Activated CD4-positive, CD25-positive, alpha-beta regulatory T cell treated with anti-CD3 and anti-CD28 coated beads, Interleukin-2, amount 50 U/mL, for 72 hours (primary cell): Measurements from ENCODE around the gene SPCS3.
"Not testable (repeated sequence)": the region's sequence is repeated elsewhere in the genome, so short reads cannot be mapped to it uniquely, and the experiment has no call there.

ENCODE experiments used
- DNase-seq: peaks from one replicate; pipeline ENCODE4 v3.0.0; 2021

Gene SPCS3

DNA sequence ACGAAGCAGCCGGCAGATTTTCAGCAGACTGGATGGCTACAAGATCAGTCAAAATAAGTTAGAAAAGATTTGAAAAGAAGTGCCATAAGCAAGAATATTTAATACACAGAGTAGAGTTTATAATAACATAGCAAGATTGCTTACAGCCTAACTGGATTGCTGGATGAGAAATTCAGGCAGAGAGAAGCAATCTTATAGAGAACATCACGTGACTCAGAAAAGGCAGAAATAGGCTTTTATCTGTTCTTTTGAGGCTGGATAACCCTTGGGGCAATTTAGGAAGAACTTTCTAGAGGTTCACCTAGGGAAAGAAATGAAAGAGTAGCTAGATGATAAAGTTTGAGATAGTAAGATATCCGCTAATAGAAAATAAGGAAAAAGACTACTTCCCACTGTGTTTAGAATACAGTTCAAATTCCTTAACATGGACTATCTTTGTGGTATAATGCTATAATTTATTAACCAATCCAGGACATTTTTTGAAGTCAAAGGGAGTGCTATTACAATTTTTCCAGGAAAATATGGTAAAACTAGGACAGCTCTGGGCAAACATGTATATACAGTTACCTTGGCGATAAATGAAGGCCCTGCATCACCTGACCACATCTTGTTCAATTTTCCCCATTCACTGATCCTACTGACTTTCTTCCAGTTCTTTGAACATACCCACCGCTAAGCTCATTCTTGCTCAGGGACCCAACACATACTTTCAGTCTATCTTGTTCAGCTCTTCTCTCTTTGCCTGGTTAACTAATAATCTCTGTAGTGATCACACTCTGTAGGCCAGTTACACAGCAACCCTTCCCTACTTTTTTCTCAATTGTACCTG, 12.7 kb upstream of the SPCS3 start:
- no peak for DNase-seq

DNA sequence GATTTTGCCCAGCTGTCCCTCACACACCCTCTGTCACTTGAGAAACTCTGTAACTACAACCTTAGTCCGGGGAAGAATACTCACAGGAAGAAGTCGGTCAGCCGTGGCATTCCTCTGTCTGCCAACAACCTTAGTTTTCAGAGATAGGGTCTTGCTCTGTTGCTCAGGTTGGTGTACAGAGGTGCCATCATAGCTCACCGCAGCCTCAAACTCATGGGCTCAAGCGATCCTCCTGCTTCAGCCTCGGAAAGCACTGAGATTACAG, 12.2 kb upstream of the SPCS3 start:
- no peak for DNase-seq

DNA sequence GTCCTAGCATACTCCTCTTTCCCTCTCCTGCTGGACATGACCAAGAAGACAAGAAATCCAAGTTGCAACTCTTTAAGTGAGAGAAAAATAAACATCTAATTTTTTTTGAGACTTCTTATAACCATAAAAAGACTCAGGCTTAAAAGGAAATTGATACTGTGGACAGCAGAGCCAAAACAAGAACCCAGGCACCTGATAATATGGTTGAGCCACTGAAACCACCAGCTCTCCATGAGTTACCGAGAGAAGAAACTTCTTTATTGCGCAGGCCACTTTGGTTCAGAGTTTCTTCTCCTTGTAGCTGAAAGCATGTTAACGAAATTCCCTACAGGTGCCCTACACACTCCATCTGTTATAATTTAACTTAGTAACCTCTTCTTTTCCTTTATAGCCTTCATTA, 11.3 kb upstream of the SPCS3 start:
- no peak for DNase-seq

DNA sequence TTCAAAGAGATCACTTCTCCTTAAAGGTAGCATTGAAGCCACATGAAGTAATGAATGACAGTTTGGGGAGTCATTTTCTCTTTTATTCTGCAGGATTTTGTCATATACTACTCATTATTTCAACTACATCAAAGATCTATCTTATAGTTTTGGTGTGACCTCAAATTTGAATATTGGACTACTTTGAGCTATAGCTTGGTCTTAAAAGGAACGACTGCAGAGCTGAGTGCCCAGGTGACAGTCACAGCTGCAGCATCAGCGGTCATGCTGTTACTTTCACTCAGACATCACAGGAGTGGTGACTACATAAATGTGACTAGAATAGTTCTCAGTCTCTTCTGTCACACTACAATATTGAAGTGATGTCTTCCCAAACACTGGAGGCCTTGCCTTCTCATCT, 10.7 kb upstream of the SPCS3 start:
- DNase-seq = no peak

DNA sequence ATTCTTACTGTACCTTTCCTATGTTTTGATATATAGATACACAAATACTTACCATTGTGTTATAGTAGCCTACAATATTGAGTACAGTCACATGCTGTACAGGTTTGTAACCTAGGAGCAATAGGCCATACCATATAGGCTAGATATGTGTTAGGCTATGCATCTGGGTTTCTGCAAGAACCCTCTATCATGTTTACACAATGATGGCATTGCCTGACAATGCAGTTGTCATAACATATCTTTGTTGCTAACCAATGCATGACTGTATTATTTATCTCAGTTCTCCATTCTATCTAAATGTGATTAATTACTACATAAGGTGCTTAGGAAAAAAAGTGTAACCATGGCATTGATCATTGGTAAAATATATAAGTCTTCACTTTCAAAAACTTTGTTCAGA, 10.0 kb upstream of the SPCS3 start:
- DNase-seq = no peak

DNA sequence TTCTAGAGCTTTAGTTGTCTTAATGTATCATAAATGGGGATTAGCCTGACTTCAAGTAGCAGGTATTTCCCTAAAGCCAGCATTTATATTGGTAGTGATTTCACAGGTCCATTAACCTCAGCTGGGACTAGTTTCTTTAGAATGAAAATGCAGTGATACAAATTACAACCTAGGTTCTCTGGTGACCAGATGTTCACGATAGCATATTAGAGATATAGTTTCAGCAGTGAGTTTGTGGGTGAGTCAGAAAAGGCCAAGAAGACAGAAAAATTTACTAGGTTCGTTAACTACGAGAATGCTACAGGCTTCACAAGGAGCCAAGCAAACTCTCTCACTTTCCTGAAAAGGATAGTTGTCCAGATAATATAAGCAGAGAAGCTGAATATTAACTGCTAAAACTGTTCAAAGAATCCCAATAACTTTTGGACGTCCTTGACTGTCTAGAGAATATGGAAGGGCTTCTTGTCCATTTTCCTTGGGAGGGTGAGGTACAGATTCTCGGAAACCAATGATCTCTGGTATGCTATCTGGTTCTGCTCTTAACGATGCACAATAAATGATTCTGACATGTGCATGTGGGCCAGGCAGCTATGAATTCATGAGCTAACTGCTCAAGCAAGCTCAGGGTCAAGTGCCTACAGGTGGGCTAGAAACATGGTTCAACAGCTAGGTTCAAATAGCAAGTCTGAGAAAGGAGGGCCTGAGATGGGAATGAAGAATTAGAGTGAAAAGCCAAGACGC, 6.0 kb upstream of the SPCS3 start:
- DNase-seq = no peak

DNA sequence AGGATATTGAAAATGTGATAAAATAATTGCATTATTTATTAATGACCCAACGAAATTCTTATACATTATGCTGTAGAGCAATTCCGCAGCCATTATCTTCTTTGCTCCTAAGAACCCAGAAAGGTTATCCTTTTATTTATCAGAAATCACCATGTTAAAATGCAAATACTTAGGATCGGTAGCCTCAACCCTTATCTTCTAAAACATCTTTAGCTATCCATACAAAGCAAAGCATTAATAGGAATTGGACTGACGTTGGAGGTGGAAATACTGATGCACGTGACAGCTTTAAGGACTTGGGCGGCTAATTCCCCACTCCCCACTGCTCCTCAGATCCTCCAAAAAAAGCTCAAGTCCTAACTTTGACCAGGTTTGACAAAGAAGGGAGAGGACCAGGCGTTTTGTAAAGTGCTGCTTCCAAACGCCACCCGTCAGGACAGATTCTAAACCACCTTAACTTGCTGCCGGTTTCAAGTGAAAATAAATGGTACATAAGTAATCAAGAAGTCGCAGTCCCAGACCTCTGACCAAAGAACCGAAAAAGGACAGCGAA, 539 bp upstream of the SPCS3 start:
- no peak for DNase-seq

DNA sequence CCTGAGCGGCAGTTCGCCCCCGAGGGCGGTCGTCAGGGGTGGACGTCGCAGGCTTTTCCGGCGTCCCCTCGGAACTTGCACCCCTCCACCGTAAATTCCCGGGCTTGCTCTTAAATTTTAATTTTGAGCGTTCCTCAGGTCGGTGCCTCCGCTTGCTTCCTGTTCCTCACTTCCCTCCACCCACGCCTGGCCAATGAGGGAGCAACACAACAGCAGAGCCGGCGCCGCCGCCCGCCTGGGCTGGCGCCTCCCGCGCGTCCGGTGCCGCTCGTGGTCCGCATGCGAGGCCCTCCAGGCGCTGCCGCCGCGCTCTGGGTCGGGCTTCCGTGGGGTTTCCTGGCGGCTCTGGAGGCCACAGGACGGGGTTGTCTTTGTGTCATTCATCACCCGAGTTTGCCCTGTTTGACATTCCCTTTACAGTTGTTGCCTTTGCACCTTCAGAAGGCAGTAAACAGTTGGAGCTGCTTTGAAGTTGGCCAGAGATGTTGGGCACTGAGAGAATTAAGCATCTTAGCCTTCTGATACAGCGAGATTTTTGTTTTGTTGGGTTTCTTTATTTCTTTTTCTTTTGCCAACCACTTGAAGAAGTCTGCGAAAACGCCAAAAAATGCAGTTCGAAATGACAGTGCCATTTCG, 692 bp downstream of the SPCS3 start:
- DNase-seq = peak; percentile 82

DNA sequence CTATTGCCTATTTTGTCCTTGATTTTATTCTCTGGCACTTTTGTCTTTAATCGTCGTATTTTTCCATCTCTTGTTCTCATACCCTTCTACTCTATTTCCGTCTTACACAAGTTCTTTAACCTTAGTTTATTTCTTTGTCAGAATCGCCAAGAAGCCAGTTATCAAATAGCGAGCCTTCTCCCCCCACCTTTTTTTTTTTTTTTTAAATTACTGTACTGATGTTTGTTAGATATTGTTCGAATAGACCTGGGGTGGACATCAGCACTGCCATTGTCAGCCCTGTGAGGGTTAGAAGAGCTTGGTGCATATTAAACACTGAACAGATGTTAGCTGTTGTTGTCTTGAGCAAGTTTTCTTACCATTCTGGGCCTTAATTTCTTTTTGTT, 1.2 kb downstream of the SPCS3 start:
- DNase-seq = no peak

DNA sequence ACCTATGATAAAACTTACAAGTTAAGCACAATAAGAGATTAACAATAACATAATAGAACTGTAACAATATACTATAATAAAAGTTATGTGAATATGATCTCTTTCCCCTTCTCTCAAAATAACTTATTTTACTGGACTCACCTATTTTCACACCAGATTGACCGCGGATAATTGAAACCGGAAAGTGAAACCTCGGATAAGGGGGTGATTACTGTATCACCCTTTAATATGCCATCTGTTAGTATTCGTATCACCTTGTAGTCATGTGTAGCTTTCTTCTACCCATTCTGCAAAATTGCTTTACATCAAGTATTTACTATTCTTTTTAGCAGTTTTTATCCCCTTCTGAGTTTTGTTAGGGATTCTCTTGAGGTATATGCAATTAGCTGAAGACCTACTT, 1.8 kb downstream of the SPCS3 start:
- DNase-seq = no peak

DNA sequence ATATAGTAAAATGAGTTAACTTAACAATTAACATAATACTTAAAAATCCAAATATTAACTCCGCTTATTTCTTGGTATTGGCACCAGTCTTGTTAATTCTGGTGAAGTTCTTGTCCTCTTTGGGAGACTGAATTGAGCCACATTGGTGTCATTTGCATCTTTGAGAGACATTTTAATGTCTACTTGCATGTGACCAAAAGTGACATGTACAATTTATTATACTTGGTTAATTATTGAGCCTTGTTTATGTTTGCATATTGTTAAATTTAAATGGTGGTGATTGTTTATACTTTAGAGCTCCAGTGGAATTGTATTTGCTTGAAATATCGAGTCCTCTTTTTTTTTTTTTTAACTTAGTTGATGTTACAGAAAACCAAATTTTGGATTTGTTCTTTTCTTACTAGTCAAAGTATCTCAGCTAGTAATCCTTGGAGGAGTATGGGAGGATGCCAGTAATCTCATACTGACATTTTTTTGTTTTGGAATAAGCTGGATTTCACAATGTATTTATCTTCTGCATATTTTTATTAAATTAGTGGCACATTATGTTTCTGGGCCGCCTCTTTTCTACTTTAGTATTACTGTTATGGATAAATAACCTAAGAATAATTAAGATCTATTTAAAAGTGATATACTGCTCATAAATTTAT, 3.9 kb downstream of the SPCS3 start:
- no peak for DNase-seq

DNA sequence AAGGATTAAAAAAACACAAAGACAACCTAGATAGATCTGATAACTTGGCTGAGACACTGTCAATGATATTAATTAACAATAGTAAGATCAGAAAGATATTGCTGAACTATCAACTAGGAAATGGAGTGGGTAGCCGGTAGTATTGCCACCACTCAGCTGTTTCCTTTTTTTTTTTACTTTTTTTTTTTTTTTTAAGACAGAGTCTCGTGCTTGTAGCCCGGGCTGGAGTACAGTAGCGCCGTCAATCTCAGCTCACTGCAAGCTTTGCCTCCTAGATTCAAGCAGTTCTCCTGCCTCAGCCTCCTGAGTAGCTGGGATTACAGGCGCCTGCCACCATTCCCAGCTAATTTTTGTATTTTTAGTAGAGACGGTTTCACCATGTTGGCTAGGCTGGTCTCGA, 5.1 kb downstream of the SPCS3 start:
- DNase-seq = not testable (repeated sequence)

DNA sequence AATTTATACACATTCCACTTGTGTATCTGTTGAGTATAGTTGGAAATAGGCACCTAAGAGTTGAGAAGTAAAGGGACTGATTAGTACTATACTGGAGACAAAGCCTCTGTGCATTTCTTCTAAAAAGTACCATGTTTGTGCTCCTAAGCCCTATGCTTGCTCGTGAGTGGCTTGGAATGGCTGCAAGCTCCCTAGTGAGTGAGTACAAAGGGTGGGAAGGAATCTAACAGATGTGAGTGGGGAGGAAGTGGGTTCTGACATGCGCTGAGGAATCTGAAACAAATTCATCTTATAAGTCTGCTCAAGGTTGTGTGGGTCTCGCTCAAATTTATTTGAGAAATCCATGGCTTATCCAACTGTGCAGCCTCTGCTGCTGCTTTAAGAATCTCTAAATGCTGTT, 13.3 kb downstream of the SPCS3 start:
- DNase-seq = no peak

DNA sequence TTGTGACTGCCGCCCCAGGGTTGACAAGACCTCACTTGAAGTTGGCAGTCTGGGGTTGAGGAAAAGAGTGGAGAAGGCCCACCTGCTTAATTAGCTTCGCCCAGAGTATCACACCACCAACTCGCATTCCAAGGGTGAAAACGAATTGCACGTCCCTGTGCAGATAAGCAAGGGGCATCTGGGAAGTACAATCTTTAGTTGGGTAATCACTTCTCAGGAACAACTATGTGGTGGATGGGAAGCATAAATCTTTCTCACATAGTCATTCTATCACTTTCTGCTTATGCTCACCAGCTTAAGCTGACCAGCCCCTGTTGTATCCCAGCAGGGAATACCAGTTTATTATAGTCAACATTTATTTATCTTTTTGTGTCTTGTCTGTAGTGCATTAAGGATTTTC, 14.3 kb downstream of the SPCS3 start:
- DNase-seq = no peak

DNA sequence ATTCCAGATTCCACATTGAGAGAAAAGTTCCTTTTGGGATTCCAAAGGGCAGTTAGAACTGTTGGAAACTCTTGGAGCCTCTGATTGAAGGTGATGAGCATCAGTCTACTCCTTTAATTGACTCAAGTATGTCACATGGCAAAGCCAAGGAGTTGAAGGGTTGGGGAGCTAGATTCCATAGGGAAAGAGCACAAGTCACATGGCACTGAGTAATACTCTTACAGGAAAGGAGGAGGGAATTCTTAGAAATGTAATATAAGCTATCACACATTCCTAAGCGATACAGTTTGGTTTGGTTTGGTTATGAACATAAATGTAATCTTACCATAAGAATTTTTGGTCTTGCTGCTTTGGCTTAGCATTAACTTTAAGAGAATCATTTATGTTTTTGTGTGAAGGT, 15.7 kb downstream of the SPCS3 start:
- DNase-seq = no peak

DNA sequence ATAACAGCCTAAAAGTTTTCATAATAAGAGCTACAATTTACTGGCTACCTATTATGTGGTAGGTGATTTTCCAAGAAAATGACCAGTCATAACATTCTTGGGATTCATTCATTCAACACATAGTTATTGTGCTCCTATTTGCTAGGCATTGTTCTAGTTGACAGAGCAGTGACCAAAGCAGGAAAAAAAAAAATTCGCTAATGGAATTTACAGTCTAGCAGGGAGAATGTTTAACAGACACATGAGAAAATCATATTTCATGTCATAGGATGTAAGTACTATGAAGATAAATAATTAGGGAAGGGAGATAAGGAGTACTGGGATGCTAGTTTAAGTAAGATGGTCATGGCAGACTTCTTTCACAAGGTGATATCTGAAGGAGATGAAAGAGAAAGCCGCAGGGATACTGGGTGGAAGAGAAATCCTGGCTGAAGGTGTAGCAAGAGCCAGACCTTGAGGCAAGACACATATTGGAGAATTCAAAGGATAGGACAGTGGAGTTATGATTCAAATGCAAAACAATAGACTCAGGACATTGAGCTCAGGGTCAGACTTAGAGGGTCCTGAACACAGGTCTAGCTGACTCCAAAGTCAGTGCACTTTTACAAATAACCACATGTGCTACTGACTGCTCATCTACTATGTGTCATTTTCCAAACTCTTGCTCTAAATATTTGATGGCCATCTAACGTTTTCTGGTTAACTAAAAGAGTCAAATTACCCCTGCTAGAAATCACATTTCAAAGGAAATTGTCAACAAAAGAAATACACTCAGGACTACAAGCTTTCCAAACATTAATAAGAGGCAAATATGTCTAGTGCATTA, 20.4 kb downstream of the SPCS3 start:
- DNase-seq = no peak

DNA sequence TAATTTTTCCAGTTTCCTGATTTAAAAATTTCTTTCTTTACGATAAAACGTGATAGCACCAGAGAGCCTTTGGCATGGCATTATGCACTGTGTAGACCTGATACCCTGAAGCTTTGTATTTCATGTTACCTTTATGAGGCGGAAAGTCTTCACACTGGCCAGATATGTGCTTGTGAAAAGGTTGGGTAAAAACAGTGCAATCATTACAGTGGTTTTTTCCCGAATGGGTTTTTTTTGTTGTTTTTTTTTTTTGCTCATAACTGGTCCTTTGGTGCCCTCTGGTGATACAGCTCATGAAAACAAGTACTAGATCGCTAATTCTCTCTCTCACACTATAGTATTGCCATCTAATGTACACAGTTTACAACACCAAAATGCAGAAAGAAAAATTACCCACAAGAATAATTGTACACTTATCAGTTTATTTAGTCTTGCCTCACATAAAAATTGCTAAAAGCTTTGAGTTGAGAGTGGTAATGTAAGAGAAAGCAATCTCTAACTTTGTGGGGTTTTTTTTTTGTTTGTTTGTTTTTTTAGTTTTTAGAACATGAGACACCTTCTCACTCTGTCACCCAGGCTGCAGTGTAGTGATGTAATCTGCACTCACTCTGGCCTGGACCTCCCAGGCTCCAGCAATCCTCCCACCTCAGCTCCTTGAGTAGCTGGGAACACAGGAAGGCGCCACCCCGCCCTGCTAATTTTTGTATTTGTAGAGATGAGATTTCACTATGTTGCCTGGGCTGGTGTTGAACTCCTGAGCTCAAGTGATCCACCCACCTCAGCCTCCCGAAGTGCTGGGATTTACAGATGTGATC, 21.3 kb downstream of the SPCS3 start:
- no peak for DNase-seq

DNA sequence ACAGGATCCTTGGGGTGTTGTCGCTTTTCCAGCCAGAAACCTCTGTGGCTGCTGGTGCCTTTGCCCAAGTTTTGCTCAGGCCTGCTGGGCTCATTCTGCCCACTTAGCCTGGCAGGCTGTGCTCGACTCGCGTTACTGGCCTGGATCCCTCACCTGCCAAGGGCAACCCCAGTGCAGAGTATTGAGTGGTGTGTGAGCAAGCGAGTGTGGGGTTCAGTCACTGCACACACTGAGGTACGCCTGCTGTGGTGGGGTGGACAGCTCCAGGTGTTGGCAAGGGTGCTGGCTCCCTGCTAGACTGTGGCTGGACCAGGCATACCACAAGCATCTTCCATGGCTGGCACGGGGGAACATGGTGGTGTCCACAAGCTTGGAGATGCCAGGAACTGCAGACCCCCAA, 22.6 kb downstream of the SPCS3 start:
- no peak for DNase-seq

DNA sequence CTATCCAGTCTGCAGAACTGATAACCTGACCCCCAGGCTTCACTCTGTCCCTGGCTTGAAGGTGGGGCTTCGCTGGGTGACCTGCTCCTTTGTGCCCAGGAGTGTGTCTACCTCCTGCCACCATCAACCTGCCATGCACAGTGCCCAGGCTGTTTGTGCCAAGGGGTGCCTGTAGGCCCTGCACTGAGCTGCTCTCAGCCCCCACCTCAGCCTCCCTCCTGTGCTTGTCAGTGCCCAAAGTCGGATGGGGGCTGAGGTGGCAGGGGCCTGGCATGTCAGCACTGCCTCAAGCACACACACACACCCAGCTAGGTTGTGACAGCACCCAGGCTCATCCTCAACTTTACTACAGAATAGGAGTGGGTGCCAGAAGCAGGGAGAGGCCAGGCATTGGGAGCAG, 23.5 kb downstream of the SPCS3 start:
- DNase-seq = no peak

DNA sequence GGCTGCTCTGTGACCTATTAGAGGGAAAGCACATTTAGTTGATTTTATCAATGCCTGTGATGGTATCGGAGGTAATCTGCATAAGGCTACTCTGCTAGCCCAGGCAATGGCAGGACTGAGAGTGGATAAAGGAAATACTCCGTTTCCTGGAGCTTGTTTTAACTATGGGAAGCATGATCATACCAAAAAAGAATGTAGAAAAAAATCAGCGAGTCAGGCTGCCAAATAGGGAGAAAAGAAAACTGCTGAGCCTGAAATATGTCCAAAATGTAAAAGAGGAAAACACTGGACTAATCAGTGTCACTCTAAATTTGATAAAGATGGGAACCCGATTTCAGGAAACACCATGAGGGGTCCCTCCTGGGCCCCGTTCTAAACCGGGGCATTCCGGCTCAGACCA, 25.6 kb downstream of the SPCS3 start:
- not testable (repeated sequence) for DNase-seq

DNA sequence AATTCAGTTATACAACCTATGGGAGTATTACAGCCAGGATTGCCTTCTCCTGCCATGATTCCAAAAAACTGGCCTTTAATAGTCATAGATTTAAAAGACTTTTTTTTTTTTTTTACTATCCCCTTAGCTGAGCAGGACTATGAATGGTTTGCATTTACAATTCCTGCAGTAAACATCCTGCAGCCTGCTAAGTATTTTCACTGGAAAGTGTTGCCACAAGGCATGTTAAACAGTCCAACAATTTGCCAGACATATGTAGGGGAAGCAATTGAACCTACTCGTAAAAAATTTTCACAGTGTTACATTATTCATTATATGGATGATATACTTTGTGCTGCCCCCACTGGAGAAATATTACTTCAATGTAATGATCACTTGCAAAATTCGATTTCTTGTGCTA, 27.1 kb downstream of the SPCS3 start:
- not testable (repeated sequence) for DNase-seq

DNA sequence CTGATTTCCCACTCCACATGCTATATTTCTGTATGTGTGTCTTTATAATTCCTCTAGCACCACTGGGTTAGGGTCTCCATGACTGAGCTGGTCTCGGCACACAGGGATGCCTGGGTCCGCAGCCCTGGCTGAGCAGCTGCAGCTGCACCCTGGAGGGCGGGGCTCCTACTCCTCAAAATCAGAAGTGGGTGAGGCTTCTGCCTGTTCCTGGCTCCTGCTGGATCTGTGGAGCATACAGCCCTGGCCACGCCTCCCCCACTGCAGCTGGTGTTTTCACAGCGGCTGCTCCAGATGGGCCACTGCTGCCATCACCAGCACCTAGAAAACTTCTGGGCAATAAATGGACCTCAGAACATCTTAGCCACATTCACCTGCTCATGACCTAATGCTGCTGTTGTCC, 30.9 kb downstream of the SPCS3 start:
- no peak for DNase-seq
